Measurements from ENCODE around the gene PRKAG2.

PRKAG2 gene

DNA sequence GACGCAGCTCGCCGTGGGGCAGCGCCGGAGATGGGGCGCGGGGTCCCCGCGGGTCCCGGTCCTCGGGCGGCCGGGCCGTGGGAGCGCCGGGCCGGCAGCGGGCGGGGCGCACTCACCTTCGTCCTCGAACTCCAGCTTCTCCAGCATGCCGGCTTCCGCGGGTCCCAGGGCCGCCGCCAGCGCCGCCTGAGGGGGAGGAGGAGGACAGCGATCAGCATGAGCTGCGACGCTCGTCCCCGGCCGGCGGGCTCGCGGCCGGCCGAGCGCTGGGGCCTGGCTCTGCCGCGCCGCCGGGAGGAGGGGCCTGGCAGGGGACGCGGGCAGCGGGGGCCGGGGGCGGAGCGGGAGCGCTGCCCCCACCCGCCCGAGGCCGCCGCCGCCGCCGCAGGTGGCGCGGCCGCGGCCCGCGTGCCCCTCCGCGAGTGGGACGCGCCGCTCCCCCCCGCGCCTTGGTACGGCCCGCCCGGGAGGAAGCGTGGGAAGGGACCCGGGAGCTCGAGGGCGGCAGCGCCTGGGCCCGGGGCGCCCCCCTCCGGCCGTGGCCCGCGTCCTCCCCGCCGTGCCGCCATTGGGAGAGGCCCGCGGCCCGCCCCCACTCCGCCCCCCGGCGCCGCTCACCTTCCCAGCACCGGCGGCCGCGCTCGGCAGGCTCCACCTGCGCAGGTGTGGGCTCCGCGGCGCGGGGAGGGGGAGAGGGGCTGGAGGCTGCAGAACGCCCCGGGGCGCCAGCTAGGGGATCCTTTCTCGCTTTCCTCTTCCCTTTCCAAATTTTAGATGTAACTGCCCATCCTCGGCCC is 244.8 kb downstream of the PRKAG2 start:
- TF ChIP-seq CTCF (IDR thresholded peaks at IDR 0.05) (peak; percentile 93), ZFX (IDR thresholded peaks at IDR 0.05; ENCODE audit: borderline replicate concordance) (no peak)
- peak overlapping the region; percentile 82 for H3K27ac ChIP-seq

DNA sequence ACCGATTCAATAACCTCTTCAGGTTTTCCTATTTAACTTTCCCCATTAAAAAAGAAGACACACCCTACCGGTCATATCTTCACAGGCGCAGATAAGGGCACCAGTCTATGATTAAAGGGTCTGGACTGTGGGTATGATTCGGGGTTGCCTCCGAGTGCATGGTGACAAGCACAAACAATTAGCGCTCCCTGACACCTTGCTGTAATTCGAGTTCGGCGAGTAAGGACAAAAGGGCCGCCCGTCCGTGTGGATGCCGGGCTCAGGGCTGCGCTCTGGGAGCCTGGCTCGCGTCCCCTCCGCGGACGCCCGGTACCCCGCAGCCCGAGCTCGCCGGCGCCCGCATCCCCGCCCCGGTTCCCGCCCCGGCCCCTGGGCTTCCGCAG is 245.4 kb downstream of the PRKAG2 start:
- TF ChIP-seq ZFX (IDR thresholded peaks at IDR 0.05; ENCODE audit: borderline replicate concordance) = no peak
- no peak for TF ChIP-seq CTCF (IDR thresholded peaks at IDR 0.05)
- peak overlapping the region; percentile 82 for H3K27ac ChIP-seq

- TF ChIP-seq ZFX (IDR thresholded peaks at IDR 0.05; ENCODE audit: borderline replicate concordance) (no peak), CTCF (IDR thresholded peaks at IDR 0.05) (no peak)
- H3K27ac ChIP-seq = peak overlapping the region; percentile 82
Measured at GRCh38 chr7:151630851-151631569, 245.9 kb downstream of the PRKAG2 start.

GRCh38 chr7:151630358-151630757 is 246.6 kb downstream of the PRKAG2 start:
- TF ChIP-seq CTCF (IDR thresholded peaks at IDR 0.05) (no peak), ZFX (IDR thresholded peaks at IDR 0.05; ENCODE audit: borderline replicate concordance) (no peak)
- no peak overlapping the region for H3K27ac ChIP-seq

DNA sequence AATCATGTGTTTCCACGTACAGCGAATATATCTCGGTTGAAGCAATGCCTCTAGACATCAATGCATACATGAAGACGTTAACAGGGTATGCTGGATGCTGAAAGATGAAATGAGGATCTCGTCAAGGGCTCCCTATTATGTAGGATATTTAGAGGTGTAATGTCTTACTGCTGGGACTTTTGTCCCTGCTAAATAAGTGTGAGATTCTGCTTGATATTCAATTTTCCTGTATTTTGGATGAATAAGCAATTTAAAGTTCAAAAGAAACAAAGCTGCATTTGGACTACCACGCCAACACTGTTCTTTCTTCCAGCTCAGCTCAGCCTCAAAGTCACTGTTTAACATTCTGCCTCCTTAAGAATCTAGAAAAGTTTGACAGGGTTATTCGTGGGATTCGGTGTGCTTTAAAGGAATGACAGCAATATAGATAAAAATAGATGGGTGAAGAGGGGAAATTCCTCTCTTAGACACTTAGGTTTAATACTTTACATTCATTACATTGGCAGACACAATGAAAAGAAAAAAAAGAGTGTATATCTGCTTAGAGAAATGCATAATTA is 247.1 kb downstream of the PRKAG2 start:
- TF ChIP-seq ZFX (IDR thresholded peaks at IDR 0.05; ENCODE audit: borderline replicate concordance) (no peak), CTCF (IDR thresholded peaks at IDR 0.05) (no peak)

DNA sequence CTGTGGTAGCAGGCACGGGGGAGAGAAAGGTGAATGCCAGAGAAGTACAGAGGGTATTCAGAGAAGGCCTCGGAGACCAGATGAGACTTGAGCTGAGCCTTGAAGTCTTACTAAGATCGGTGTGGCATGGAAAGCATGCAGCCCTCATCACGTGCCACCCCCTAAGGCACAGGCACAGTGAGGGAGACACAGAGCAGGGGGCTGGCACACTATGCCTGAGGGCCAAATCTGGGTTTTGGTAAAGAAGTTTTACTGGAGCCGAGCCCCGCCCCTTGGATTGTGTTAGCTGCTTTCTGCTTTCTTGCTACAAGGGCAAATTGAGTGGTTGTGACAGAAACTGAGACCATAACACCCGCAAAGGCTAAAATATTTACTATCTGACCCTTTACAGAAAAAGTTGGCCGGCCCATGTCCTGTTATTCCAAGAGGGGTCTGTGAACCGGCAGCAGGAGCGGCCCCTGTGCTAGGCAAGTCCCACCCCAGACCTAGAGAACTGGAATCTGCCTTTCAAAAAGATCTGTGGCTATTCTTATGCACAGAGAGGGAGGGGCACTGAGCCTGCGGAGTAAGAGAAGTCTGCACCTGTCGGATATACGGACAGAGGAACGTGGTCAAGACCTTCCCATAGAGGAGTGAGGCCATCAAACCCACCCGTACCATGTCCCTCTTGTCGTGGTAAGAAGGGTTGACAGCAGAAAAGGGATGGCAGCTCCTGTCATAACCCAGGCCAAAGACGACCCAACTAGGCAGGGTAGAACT is 247.9 kb downstream of the PRKAG2 start:
- no peak overlapping the region for H3K27ac ChIP-seq
- TF ChIP-seq CTCF (IDR thresholded peaks at IDR 0.05) = no peak

More for the DNA sequence above, 247.1 kb downstream of the PRKAG2 start:
- H3K27ac ChIP-seq = no peak overlapping the region
